GM18520 (cell line): ENCODE results near the gene MEA1.
A peak's percentile ranks its signal among the peaks of the same experiment; 100 is the strongest.
"Not testable (repeated sequence)": the region's sequence is repeated elsewhere in the genome, so short reads cannot be mapped to it uniquely, and the experiment has no call there.

ENCODE experiments used
- ATAC-seq: cut with Tn5 transposase; IDR thresholded peaks from one replicate; pipeline ENCODE4 v1.9.1; 2021; ENCODE audit not compliant: unreplicated experiment

The MEA1 gene

DNA sequence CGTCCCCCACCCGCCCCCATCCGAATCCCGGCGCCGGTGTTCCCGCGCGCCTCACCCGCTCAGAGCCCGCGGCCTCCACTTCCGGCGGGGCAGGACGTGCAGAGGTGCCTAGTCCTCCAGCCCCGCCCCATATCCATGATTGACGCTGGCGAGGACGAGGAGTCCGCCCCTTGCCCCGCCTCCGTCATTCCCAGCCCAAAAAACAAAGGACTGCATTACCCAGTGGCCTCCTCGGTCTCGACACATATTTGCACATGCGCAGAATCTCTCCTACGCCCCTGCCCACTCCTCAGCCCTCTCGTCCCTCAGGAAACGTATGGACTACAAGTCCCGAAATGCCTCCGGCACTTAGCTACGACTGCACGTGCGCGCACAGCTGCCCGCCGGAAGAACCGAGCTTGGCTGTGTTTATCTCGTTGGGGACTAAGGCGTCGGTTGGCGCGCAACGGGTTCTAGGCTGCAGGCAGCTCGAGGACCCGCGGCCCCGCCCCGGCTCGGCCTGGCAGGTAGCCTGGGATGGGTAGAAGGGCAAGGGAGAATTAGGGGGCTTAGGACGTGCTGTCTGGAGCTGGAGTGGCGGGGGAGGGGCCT lies at the start of gene MEA1, which contains the start of gene KLHDC3:
TSS of gene MEA1 (minus strand) at position 104 of the 591 bp plus-strand sequence. CDS start 133 bp downstream, outside the sequence.
TSS of gene KLHDC3 (plus strand) at position 407 of the 591 bp plus-strand sequence. CDS start 2,944 bp downstream, outside the sequence.
- ATAC-seq, result peak; percentile 87

GRCh38 chr6:43062818-43063217 lies 49.1 kb upstream of the MEA1 start:
- ATAC-seq, result no peak

- no peak for ATAC-seq
Measured at GRCh38 chr6:43061861-43062260, 48.1 kb upstream of the MEA1 start.

GRCh38 chr6:43060755-43061633 lies 47.2 kb upstream of the MEA1 start:
- ATAC-seq, result no peak

GRCh38 chr6:43060034-43060754 lies 46.4 kb upstream of the MEA1 start:
- ATAC-seq, result no peak

DNA sequence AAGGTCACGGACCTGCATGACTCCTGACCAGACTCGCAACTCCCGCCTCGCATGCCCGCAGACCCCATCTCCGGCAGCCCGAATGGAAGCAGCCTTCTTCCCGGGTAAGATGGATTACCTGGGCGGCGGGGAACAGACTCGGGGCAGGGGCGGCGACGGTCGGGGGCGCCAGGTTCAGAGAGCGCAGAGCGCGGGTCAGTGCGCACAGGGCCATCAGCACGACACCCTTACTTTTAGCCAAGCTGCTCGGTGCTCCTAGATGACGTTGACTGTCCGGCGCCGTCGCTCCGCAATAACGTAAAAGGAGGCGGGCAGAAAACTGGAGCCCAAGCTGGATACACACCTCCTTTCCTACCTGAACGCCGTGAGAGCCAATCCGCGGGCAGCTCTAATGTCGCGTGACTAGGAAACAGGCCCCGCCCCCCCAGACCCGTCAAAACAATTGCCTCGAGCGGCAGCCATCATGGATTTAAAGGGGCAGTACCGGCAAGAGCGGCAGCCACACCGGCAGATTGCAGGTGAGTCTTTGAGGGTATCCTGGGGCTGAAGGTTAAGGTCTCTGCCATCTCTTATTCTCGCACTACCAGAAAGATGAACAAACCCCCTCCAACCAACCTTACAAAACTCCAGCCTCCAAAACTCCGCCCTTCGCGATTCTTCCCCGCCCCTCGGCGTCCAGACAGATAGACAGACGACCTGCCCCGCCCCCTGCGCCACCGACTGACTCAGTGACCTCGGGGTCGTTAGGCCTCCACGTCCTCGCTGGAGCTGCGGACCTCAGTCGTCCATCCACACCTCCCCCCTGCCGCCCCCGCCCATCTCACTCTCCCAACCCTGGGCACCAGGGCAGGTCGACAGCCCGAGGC lies 45.7 kb upstream of the MEA1 start, which contains the start of the genes KLC4 and MRPL2:
TSS of gene KLC4 (plus strand) at position 464 of the 866 bp plus-strand sequence. CDS start 1,705 bp downstream, outside the sequence.
TSS of gene MRPL2 (minus strand) at position 267 of the 866 bp plus-strand sequence. CDS start at position 214, 53 bp downstream.
- ATAC-seq, result peak; percentile 95

DNA sequence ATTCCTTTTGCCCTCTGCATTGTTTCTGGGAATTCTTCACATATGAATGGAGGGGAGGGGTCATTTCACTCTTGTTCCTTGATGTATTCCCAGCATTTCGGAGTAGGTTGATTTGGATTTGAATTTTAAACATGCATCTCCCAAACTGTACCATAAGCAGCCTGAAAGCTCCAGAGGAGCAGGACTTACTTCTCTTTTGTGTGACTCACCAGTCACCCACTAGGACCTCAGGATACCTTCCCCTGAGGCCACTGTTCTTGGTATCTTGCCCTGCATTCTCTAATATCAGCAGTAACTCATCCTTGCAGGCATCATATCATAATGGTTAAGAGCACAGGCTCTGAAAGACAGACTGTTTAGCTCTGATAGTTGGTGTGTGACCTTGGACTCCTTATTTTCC lies 44.8 kb upstream of the MEA1 start:
- ATAC-seq, result no peak

DNA sequence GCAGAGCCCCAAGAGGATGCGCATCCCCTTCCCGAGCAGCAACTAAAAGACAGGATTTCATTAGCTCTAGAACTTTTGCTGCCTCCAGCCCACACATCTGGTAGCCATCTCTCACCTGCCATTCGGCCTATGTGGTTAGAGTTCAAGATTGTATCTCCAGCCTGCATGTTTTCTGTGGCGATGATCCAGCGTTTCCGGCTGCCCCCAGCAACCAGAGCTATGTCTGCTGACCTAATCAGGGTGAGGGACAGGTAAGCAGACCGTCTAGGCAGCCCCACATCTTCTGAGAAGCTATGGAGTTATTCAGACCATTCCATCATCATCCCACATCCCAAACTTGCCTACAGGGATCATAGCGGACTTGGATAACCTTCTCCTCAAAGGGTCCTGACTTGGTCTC lies 42.2 kb upstream of the MEA1 start:
- ATAC-seq, result no peak

- no peak for ATAC-seq
Measured at GRCh38 chr6:43054206-43054943, 40.6 kb upstream of the MEA1 start.

DNA sequence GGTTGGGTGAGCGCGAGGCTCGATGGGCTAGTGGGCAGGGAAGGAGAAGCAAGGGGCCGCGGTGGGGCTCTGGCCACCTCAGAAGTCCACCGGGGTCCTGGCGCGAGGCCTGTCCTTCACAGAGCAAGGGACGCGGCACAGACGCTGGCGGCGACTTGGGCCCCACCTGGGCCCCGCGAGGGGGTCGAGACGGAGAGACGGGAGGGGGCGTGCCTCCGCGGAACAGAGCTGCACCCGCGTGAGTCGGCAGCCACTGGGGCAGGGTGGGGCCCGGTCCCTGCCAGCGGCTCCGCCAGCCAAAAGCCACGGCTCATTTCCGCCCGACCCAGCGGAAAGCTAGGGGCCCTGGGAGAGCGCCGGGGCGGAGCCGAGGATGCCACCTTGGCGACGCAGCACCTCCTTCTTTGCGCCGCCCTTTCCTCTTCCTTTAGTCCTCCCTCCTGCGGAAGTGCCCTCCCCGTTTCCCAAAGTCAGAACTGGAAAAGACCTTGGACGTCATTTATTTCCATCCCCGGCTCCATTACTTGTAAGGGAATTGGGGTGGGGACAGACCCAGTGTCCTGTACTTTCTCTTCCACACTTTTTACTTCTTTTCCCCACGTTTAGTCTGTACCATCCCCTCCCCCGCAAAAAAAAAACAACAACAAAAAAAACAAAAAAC lies 39.9 kb upstream of the MEA1 start, which contains the start of gene CUL7:
TSS of gene CUL7 (minus strand) at position 307 of the 661 bp plus-strand sequence. CDS start 1,063 bp downstream, outside the sequence.
- peak; percentile 81 for ATAC-seq

DNA sequence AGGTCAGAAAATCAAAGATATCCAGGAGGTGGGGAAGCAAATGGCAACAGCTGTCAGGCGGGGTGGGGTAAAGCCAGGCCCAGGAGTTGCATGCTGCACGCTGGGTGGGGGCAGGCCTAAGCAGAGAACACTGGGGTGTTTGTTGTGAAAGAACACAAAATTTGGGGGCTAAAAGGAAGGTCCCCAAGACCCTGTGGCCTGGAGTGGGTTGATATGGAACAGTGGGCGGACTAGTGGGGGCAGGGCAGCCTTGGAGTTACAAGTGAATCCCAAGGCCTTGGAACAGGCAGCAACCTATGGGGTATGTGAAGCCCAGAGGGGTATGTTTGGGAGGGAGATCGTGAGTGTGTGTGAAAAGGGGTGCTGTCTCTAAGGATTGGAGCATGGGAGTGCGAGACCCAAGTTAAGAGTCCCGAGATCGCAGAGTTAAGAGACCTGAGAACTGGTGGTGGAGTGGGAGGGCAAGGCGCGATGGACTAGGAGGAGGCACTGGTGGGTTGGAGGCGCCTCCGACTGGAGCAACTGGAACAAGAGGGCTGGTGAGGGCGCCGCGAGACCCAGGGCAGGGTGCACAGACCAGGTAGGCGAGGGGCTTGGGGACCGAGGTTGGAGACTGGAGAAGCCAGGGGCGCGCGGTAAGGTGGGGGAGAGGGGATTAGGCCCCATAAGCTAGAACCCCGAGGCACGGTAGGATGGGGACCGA lies 39.2 kb upstream of the MEA1 start:
- ATAC-seq, result no peak

GRCh38 chr6:43052225-43052841 lies 38.6 kb upstream of the MEA1 start:
- no peak for ATAC-seq

- no peak for ATAC-seq
Measured at GRCh38 chr6:43050981-43051380, 37.2 kb upstream of the MEA1 start.

DNA sequence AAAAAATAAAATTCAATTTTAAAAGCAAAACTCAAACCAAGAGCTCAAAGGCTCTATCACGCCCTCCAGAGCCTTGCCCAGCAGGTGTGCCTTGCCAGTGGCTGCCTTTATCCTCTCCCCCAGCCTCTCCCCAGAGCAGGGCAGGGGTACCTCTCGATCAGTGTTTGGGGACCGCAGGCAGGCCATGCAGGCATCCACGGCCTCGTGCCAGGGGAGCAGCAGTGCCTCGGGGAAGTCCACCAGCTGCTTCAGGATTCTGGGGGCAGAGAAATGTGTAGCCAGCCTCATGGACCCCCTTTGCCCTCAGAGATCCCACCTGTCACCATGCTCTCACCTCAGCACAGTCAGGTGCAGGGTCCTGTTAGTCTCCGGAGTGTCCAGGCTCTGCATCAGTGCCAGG lies 34.3 kb upstream of the MEA1 start:
- no peak for ATAC-seq

- ATAC-seq, result no peak
Measured at GRCh38 chr6:43045371-43045930, 31.7 kb upstream of the MEA1 start.

DNA sequence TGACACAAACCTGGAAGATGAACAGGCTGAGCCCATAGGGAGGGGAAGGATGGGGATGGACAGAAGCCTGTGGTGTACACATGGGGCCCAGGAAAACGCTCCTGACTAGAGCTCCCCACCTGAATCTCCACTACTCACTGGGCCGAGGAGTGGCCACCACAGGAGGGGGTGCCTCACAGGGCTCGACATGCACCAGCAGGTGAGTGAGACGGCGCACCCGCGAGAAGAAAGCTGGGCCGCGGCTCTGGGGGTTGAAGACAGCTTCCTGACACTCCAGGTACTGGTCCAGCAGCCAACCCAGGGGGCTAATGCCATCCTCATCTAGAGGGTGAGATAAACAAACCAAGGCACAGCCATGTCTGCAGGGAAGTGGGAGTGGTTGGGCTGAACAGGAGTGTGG lies 29.6 kb upstream of the MEA1 start:
- ATAC-seq, result no peak

DNA sequence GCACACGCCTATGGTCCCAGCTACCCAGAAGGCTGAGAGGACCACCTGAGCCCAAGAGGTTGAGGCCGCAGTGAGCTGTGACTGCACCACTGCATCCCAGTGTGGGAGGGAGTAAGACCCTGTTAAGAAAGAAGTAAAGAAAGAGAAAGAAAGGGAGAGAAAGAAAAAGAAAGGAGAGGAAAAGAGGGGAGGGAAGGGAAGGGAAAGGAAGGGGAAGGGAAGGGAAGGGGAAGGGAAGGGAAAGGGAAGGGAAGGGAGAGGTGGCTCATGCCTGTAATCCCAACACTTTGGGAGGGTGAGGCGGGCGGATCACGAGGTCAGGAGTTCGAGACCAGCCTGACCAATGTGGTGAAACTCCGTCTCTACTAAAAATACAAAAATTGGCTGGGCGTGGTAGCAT lies 27.7 kb upstream of the MEA1 start:
- not testable (repeated sequence) for ATAC-seq
